ENCODE data around the gene GTF2I. TPM values are rescaled to one million over a fixed set of nuclear protein-coding genes. Genes with fewer than 3 reads are reported as not detected.

GTF2I gene
- polyA plus RNA-seq, 2 of the 4 experiments (the other 2 are of a cell fraction): 107 to 144 TPM

GRCh38 chr7:74658178-74659004, 873 bp downstream of the GTF2I start (continued):
- TF ChIP-seq MAZ (IDR thresholded peaks at IDR 0.05; ENCODE audit: borderline replicate concordance, low read depth, low read length) (no peak), RCOR1 (IDR thresholded peaks at IDR 0.05; ENCODE audit: low read depth, low read length) (no peak), HMGXB4 (CRISPR knock-in tag; IDR thresholded peaks at IDR 0.05; ENCODE audit: borderline replicate concordance) (no peak), RNF2 (IDR thresholded peaks at IDR 0.05; ENCODE audit: borderline replicate concordance, low read depth) (no peak), TP53 (CRISPR knock-in tag; IDR thresholded peaks at IDR 0.05) (no peak), JUNB (IDR thresholded peaks at IDR 0.05) (no peak), JUN (IDR thresholded peaks at IDR 0.05) (peak in 1 of 2 experiments; percentile 65; a peak in 4 of 5 replicates), TFCP2L1 (CRISPR knock-in tag; IDR thresholded peaks at IDR 0.05) (no peak), SMC3 (IDR thresholded peaks at IDR 0.05) (0 out of 3 replicates have a peak, but pooled peaks have one; percentile 13), CBX8 (IDR thresholded peaks at IDR 0.05) (no peak), EHF (CRISPR knock-in tag; IDR thresholded peaks at IDR 0.05) (no peak), RFX5 (IDR thresholded peaks at IDR 0.05) (peak; percentile 70; the same call in 1 of the 2 replicates), CHD4 (IDR thresholded peaks at IDR 0.05; ENCODE audit: borderline replicate concordance) (no peak), FOSL2 (IDR thresholded peaks at IDR 0.05) (no peak), FOSL2 (CRISPR knock-in tag; IDR thresholded peaks at IDR 0.05) (no peak), ATOH8 (CRISPR knock-in tag; IDR thresholded peaks at IDR 0.05; ENCODE audit: low read depth) (no peak), USF2 (IDR thresholded peaks at IDR 0.05) (no peak), ELK1 (IDR thresholded peaks at IDR 0.05; ENCODE audit: low read depth, low read length) (no peak), ZSCAN20 (CRISPR knock-in tag; IDR thresholded peaks at IDR 0.05) (no peak), CEBPB (IDR thresholded peaks at IDR 0.05) (no peak), ZC3H11A (IDR thresholded peaks at IDR 0.05) (no peak), FOXS1 (CRISPR knock-in tag; IDR thresholded peaks at IDR 0.05) (no peak), MAFK (IDR thresholded peaks at IDR 0.05; ENCODE audit: partially characterized antibody) (no peak), CTCF (IDR thresholded peaks at IDR 0.05) (no peak), KDM5A (IDR thresholded peaks at IDR 0.05) (no peak; the same call in 1 of the 2 replicates), POLR2A (IDR thresholded peaks at IDR 0.05; ENCODE audit: low read length) (peak; percentile 15; the same call in 1 of the 2 replicates), NPAS2 (CRISPR knock-in tag; IDR thresholded peaks at IDR 0.05; ENCODE audit: borderline replicate concordance) (no peak), SREBF2 (IDR thresholded peaks at IDR 0.05) (no peak), KDM1A (IDR thresholded peaks at IDR 0.05; ENCODE audit: low read depth) (no peak), ZFP36 (IDR thresholded peaks at IDR 0.05; ENCODE audit: borderline replicate concordance, partially characterized antibody) (no peak), BCL3 (IDR thresholded peaks at IDR 0.05) (peak; percentile 21; the same call in 1 of the 3 replicates), E2F6 (IDR thresholded peaks at IDR 0.05; ENCODE audit: borderline replicate concordance, low read depth) (no peak), FOSB (CRISPR knock-in tag; IDR thresholded peaks at IDR 0.05) (no peak), NFE2L2 (conservative IDR thresholded peaks at IDR 0.05; ENCODE audit: low read length) (no peak), BHLHE40 (IDR thresholded peaks at IDR 0.05; ENCODE audit: low read depth, low read length) (0 out of 2 replicates have a peak, but pooled peaks have one; percentile 11), GATA3 (IDR thresholded peaks at IDR 0.05; ENCODE audit: borderline replicate concordance) (0 out of 2 replicates have a peak, but pooled peaks have one; percentile 13)

All from A549 (cell line).